Astrocyte of the cerebellum (primary cell): ENCODE results near the gene RB1.

Experiments
- DNase-seq: peaks from one replicate; pipeline ENCODE4 v3.0.0-alpha.2; 2011; ENCODE audit warnings: low read depth
- H3K4me3 ChIP-seq: 2 replicates; pipeline ENCODE4 v1.5.1; 2011; ENCODE audit warnings: mild to moderate bottlenecking, low read depth, low read length, moderate library complexity
- CTCF ChIP-seq: IDR thresholded peaks from 2 replicates; pipeline ENCODE4 v1.5.1; 2012; ENCODE audit warnings: low read length, low read depth, moderate library complexity, mild to moderate bottlenecking; ENCODE audit errors: missing control alignments
- in situ Hi-C: cut with HindIII; loops from 2 replicates; pipeline ENCODE4 v1.10.0; 2017; ENCODE audit warnings: low sequenced_read_pairs

The RB1 gene

GRCh38 chr13:48401480-48401879 lies 97.9 kb downstream of the RB1 start:
- in situ Hi-C loops: no loop called here
- no peak overlapping the region for H3K4me3 ChIP-seq
- no peak for DNase-seq
- no peak for TF ChIP-seq CTCF

GRCh38 chr13:48402325-48402932 lies 98.9 kb downstream of the RB1 start:
- no peak for TF ChIP-seq CTCF
- no peak for DNase-seq
- H3K4me3 ChIP-seq: no peak overlapping the region
- in situ Hi-C loops: no loop called here

- no peak for TF ChIP-seq CTCF
- in situ Hi-C loops: no loop called here
- no peak overlapping the region for H3K4me3 ChIP-seq
- no peak for DNase-seq
These were observed 99.6 kb downstream of the RB1 start for GRCh38 chr13:48403151-48403631.

GRCh38 chr13:48403913-48404312 lies 100.4 kb downstream of the RB1 start:
- DNase-seq: no peak
- H3K4me3 ChIP-seq: no peak overlapping the region
- no peak for TF ChIP-seq CTCF
- in situ Hi-C loops: no loop called here

- DNase-seq: no peak
- no peak for TF ChIP-seq CTCF
- in situ Hi-C loops: no loop called here
- H3K4me3 ChIP-seq: no peak overlapping the region
These were observed 101.4 kb downstream of the RB1 start for GRCh38 chr13:48404952-48405351.

- in situ Hi-C loops: no loop called here
- no peak overlapping the region for H3K4me3 ChIP-seq
- TF ChIP-seq CTCF: no peak
- no peak for DNase-seq
These were observed 102.3 kb downstream of the RB1 start for GRCh38 chr13:48405875-48406274.
